ENCODE results near the gene EGR2. TPM values are rescaled to one million over a fixed set of nuclear protein-coding genes. Genes with fewer than 3 reads are reported as not detected.

EGR2 gene
- total RNA-seq, 2 donors from 2014 or later: 14.3 to 116 TPM

DNA sequence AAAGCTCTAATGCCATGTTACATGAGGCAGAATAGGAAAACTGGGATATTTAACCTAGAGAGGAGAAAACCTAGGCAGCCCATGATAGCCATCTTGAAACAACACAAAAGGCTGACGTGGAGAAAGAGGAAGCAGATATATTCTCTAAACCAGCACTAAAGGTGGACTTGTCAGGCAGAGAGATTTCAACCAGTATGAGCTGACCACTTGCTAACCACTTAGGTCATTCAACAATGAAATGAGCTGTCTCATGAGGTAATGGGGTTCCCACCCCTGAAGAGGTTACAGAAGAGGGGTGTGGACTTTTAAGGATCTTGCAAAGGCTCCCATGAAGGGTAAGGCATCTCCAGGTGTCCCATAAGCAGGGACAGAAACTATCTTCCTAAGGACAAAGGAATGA is 26.8 kb upstream of the EGR2 start:
- Mint-ChIP-seq H3K4me3 (peak overlapping the region; percentile 23), H3K36me3 (peaks cover 13% of the 10 kb centered on the region), H3K4me1 (ENCODE audit: low read depth in 2 of 2) (peaks cover 18 to 22% of the 10 kb centered on the region in 2 donors), H3K9me3 (peaks cover 5% of the 10 kb centered on the region), H3K27ac (peak overlapping the region in 1 of 2 donors; percentile 30), H3K27me3 (no peaks in the 10 kb centered on the region)
- ATAC-seq (peak; percentile 65 to 72), DNase-seq (ENCODE audit: low spot score) (no peak)

DNA sequence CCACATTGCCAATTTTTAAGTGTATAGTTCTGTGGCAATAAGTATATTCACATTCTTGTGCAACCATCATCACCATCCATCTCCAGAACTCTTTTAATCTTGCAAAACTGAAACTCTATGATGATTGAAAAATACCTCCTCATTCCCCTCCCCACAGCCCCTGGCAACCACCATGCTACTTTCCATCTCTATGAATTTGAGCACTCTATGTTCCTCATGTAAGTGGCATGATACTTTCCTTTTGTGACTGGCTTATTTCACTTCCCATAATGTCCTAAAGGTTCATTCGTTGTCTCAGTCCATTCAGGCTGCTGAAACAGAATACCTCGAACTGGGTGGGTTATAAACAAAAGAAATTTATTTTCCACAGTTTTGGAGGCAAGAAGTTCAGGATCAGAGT is 23.4 kb upstream of the EGR2 start:
- H3K27me3 Mint-ChIP-seq: peaks cover 0 to 6% of the 10 kb centered on the region in 2 donors
- DNase-seq (ENCODE audit: low spot score) (no peak), ATAC-seq (no peak)
- no peaks in the 10 kb centered on the region for H3K9me3 Mint-ChIP-seq
- H3K4me3 Mint-ChIP-seq: no peak overlapping the region
- peaks cover 12 to 16% of the 10 kb centered on the region in 2 donors for H3K4me1 Mint-ChIP-seq (ENCODE audit: low read depth in 2 of 2)
- H3K36me3 Mint-ChIP-seq: no peaks in the 10 kb centered on the region
- H3K27ac Mint-ChIP-seq: no peak overlapping the region

DNA sequence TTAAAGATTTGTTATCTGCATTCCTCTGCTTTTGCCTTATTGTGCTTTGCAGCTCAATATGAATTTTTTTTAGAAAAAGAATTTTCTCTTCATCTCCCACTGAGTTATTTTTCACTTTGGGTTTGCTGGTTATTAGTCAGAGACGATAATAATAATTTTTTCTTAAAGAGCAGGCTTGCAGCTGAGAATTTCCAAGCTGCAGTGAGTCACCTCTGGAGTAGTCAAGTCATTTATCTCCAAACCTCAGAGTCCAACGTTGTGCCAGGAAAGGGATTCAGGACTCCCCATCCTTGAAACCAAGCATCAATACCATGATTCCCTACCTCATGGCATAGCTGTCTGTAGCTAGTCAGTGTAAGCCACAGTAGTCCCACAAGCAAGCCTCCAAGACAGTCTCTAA is 15.2 kb upstream of the EGR2 start:
- Mint-ChIP-seq H3K36me3 (no peaks in the 10 kb centered on the region), H3K27ac (no peak overlapping the region), H3K4me1 (ENCODE audit: low read depth in 2 of 2) (no peaks in the 10 kb centered on the region), H3K4me3 (no peak overlapping the region), H3K27me3 (peaks cover 5 to 7% of the 10 kb centered on the region in 2 donors), H3K9me3 (no peaks in the 10 kb centered on the region)
- DNase-seq (ENCODE audit: low spot score) (no peak), ATAC-seq (no peak)

DNA sequence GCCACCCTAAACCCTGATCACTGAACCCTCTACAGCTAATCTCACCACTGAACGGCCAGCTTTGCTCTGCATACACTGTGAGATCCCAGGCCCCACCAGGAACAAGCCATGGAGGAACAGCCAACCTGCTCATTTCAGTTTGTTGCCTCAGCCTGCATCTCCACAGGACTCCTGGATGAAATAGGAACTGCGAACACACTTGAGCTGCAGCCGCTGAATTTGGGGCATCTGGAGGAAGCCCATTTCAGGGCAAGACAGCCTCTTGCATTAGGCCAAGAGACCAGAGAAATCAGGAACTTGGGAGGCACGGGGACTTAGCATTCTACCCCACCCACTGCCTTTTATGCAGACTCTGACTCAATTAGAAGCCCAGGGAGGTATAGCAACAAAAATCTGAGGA is 14.5 kb upstream of the EGR2 start:
- ATAC-seq (no peak), DNase-seq (ENCODE audit: low spot score) (no peak)
- Mint-ChIP-seq H3K9me3 (no peaks in the 10 kb centered on the region), H3K27ac (no peak overlapping the region), H3K27me3 (peaks cover 5 to 7% of the 10 kb centered on the region in 2 donors), H3K4me3 (no peak overlapping the region), H3K4me1 (ENCODE audit: low read depth in 2 of 2) (no peaks in the 10 kb centered on the region), H3K36me3 (no peaks in the 10 kb centered on the region)

DNA sequence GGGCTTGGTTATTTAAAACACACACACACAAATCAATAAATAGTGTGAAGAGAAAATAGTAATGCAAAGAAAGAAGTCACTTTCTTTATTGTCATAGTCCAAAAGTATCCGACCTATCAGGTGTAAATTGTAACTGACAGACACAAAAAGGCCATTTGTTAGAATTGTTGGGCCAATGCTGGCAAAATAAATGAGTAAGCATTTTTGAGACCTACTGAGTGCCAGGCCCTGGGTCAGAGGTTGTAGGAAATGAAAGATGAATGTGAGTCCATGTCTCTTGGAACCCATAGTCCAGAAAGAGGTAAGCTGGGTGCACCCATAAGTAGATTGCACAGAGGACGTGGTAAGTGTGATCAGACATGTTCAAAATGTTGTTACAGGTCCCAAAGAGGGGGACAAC is 13.5 kb upstream of the EGR2 start:
- ATAC-seq (no peak), DNase-seq (ENCODE audit: low spot score) (no peak)
- Mint-ChIP-seq H3K4me3 (no peak overlapping the region), H3K36me3 (no peaks in the 10 kb centered on the region), H3K27me3 (peaks cover 5 to 7% of the 10 kb centered on the region in 2 donors), H3K27ac (no peak overlapping the region), H3K4me1 (ENCODE audit: low read depth in 2 of 2) (no peaks in the 10 kb centered on the region), H3K9me3 (no peaks in the 10 kb centered on the region)

DNA sequence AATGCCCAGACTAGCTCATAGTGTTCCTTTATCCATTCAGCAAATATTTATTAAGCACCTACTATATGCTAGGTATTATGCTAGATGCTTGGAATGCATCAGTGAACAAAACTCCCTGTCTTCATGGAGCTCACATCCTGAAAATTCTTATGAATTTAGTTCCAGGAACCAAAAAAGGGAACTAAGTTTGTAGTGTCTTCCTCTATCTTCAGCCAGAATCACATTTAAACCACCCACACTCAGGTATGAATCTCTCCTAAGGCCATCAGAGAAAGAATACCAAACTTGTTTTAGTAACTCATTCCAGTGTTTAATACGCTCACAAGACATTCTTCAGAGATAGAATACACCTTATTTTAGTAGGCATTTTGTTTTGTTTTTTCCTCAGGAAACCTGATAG is 10.1 kb upstream of the EGR2 start:
- no peak for DNase-seq (ENCODE audit: low spot score)
- Mint-ChIP-seq H3K4me3 (no peak overlapping the region), H3K27me3 (peaks cover 0 to 2% of the 10 kb centered on the region in 2 donors), H3K27ac (no peak overlapping the region), H3K9me3 (no peaks in the 10 kb centered on the region), H3K4me1 (ENCODE audit: low read depth in 2 of 2) (no peaks in the 10 kb centered on the region), H3K36me3 (no peaks in the 10 kb centered on the region)
- no peak for ATAC-seq

DNA sequence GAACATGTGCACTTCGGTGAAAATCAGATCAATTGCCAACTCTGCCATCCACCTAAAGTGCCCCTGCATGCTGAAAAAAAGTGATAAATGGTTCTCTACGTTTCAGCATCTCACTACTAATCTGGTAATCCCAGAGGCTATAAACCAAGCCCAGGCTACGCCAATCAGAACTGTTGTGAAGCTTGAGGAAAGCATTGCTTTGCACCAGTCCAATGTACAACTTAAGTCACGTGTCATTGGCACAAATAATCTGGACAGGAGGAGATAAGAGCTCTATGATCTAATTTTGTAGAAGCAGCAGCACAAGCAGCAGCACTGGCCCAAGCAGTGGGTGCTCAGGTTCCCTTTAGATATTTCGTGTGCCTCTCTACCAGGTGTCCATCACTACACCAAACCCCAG is 4.4 kb upstream of the EGR2 start:
- no peak overlapping the region for H3K4me3 Mint-ChIP-seq
- no peaks in the 10 kb centered on the region for H3K9me3 Mint-ChIP-seq
- no peaks in the 10 kb centered on the region for H3K36me3 Mint-ChIP-seq

DNA sequence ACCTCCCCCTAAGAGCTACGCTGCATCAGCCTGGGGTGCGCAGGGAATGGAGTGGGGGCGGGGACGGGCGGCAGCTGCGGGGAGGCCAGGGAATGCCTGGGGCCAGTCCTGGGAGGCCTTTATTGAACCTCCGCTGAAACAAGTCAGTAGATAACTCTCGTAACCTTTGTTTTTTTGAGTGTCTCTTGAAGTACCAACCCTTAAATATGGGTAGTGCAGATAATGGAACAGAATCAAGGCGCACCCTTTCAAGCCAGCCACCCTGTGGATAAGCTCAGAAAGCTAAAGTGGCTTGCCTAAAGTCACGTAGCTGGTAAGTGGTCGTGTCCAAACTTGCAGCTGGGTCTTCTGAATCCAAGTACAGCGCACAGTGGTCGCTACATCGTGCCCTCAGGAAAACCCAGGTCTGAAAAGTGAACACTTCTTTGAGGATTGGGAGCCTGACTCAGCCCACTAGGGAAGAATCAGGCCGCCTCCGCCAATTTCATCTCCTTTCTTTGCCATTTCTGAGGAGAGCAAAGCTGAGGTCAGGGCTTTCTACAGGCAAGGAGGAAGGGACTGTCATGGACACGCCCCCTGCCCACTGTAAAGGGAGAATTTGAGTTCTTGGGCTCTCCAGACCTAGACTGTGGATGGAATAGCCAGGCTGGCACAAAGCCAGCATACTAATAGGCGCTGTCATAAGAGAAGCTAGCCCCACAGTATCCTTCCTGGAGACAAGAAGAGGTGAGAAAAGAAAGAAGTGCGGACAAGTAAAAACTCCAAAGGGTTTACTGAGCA is 3.2 kb upstream of the EGR2 start:
- ATAC-seq (no peak), DNase-seq (ENCODE audit: low spot score) (no peak)
- Mint-ChIP-seq H3K4me1 (ENCODE audit: low read depth in 2 of 2) (peaks cover 27 to 30% of the 10 kb centered on the region in 2 donors), H3K9me3 (no peaks in the 10 kb centered on the region), H3K27me3 (peaks cover 7 to 9% of the 10 kb centered on the region in 2 donors), H3K27ac (no peak overlapping the region), H3K36me3 (peaks cover 3% of the 10 kb centered on the region), H3K4me3 (peak overlapping the region; percentile 10)

More for the DNA sequence above, 4.4 kb upstream of the EGR2 start:
- peaks cover 7 to 9% of the 10 kb centered on the region in 2 donors for H3K27me3 Mint-ChIP-seq
- H3K27ac Mint-ChIP-seq: no peak overlapping the region
- DNase-seq (ENCODE audit: low spot score): no peak
- no peak for ATAC-seq
- peaks cover 21 to 22% of the 10 kb centered on the region in 2 donors for H3K4me1 Mint-ChIP-seq (ENCODE audit: low read depth in 2 of 2)

DNA sequence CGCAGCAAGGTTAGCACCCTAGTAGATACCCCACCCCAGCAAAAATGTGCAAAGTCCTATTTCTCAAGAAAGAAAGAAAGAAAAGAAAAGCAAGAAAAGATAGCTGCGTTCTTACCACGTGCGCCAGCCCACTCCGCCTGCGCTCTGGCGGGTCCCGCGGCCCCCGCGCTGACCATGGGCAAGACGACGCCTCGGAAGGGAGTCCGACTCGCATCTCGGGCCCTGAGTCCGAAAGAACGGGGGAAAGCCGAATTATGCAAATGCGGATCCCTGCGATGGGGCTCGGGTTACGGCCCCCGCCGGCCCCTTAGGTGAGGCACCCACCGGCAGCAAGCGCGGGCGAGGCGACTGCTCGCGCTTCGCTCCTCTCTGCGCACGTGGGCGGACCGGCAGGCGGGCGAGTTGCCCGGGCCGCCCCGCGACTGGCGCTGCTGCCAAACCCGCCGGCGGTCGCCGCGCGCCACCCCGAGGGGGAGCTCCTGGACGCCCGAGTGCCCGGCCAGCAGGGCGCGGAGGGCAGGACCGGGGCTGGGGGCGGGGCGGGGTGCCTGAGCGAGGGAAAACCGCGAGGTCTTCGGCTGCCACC is 2.4 kb upstream of the EGR2 start:
- H3K27ac Mint-ChIP-seq: peak overlapping the region; percentile 96 to 100
- H3K27me3 Mint-ChIP-seq: peaks cover 7 to 9% of the 10 kb centered on the region in 2 donors
- peak overlapping the region; percentile 100 for H3K4me3 Mint-ChIP-seq

DNA sequence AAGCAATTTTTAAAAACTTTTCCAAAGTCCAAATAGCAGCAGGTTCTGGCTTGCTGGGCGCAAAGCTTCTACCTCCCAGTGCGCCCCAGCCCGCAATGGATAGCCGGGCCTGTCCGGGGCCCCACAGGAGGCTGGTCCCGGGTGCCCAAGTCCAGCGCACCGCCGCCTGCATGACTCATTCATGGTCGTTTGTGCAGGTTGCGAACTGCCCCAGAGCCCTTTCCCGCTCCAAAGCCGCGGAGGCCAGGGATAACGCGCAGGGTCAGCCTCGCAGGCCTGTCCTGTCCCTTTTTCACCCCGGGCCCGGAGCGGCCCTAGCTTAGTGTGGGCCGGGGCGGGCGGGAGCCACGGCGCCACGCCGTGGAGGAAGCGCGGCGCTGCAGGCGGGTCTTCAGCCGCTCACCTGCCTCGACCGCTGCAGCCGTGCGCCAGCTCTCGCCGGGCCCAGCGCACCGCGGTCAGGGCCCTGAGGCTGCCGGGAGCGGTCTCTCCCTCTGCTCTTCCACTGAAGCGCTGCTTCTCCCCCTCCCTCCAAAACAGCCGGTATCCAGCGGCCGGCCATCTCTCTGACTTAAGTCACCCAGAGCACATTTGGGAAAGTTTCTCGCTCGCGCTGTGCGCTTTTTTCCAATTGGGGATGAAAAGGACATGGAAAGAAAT is 1.7 kb upstream of the EGR2 start:
- no peaks in the 10 kb centered on the region for H3K9me3 Mint-ChIP-seq
- peak overlapping the region; percentile 100 for H3K4me3 Mint-ChIP-seq
- H3K27ac Mint-ChIP-seq: peak overlapping the region; percentile 96 to 100
- peaks cover 7 to 9% of the 10 kb centered on the region in 2 donors for H3K27me3 Mint-ChIP-seq
- ATAC-seq (peak; percentile 53 to 61), DNase-seq (ENCODE audit: low spot score) (peak; percentile 79)
- peaks cover 6% of the 10 kb centered on the region for H3K36me3 Mint-ChIP-seq
- H3K4me1 Mint-ChIP-seq (ENCODE audit: low read depth in 2 of 2): peaks cover 41 to 44% of the 10 kb centered on the region in 2 donors

More for the DNA sequence above, 2.4 kb upstream of the EGR2 start:
- H3K36me3 Mint-ChIP-seq: peaks cover 6% of the 10 kb centered on the region
- peaks cover 35 to 38% of the 10 kb centered on the region in 2 donors for H3K4me1 Mint-ChIP-seq (ENCODE audit: low read depth in 2 of 2)
- DNase-seq (ENCODE audit: low spot score) (peak; percentile 77), ATAC-seq (peak in 1 of 2 donors; percentile 1)
- H3K9me3 Mint-ChIP-seq: no peaks in the 10 kb centered on the region

DNA sequence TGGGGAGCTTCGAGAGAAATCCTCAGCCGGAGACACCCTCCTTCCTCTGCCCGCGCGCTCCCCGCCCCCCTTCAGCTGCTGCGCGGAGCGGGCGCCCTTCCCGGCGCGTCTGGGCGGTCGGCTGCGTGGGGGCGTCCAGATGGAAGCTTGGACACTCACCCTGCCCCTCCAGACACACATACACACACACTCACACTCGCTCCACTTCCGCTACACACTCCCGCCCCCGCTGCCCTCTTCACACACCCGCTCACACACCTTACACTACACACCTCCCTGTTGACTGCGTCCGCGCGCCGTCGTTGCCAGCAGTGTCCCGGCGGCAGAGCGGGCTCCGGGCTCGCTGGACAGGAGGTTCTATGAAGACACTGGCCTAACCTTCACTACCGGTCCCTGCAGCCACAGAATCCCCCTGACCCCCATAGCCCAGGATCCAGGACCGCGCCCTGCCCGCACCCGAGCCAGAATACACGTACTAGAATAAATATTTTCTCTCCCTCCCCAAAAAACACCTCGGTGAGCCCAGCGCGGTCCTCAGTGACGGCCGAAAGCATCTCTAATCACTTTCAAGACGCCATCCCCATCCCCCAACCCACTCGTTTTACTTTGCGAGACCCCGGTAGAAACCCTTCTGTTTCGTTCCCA is 1.1 kb upstream of the EGR2 start:
- peak; percentile 88 for DNase-seq (ENCODE audit: low spot score)
- Mint-ChIP-seq H3K27me3 (peaks cover 7% of the 10 kb centered on the region in 2 donors), H3K9me3 (no peaks in the 10 kb centered on the region), H3K4me1 (ENCODE audit: low read depth in 2 of 2) (peaks cover 48 to 50% of the 10 kb centered on the region in 2 donors), H3K36me3 (peaks cover 6% of the 10 kb centered on the region), H3K27ac (peak overlapping the region; percentile 96 to 100), H3K4me3 (peak overlapping the region; percentile 100)
- ATAC-seq: peak; percentile 50 to 67

DNA sequence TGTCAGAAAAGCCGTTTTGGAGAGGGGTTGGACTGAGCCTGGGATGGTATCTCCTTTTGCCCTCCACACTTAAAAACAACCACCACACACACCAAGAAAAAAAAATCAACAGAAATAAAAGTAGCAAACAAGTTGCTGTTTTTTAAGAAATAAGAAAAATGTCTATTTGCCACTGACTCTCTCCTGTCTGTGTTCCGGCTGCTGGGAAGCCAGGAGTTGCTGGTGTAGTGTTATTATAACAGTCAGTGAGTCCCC is 163 bp downstream of the EGR2 start:
- ATAC-seq (no peak), DNase-seq (ENCODE audit: low spot score) (no peak)
- H3K4me1 Mint-ChIP-seq (ENCODE audit: low read depth in 2 of 2): peaks cover 60% of the 10 kb centered on the region in 2 donors
- peaks cover 6 to 7% of the 10 kb centered on the region in 2 donors for H3K27me3 Mint-ChIP-seq
- H3K27ac Mint-ChIP-seq: peak overlapping the region; percentile 96 to 100
- peak overlapping the region; percentile 100 for H3K4me3 Mint-ChIP-seq
- peaks cover 6% of the 10 kb centered on the region for H3K36me3 Mint-ChIP-seq
- no peaks in the 10 kb centered on the region for H3K9me3 Mint-ChIP-seq

DNA sequence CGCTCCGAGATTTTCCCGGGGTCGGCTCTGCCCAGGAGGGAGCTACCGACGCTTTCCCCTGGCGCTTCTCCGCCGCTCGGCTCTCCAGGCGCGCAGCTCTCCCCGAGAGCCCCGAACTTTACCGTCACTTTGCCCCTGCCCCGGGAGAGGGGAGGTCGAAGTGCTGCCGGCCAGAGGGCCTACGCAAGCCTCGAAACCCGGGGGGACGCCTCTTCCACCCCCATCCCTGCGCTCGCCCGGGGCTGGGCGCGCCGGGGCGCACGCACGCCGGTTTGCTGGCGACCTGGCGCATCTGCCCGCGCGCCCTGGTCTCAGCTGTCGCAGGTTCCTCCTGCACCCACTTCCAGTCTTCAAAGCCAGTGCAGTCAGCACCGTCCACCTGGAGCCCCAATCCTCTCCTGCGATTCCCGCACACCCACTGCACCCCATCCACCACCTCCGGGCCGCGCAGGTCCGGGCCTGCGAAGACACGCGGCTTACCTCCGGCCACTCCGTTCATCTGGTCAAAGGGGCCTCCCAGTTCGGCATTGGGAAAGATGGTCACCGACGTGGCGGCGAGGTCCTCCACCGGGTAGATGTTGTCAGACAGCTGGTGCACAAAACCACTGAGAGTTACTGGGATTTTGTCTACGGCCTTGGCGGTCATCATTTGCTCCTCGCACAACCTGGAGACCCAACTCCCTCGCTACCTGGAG is 638 bp downstream of the EGR2 start:
- Mint-ChIP-seq H3K9me3 (no peaks in the 10 kb centered on the region), H3K4me1 (ENCODE audit: low read depth in 2 of 2) (peaks cover 63 to 65% of the 10 kb centered on the region in 2 donors), H3K27me3 (peaks cover 2 to 7% of the 10 kb centered on the region in 2 donors), H3K27ac (peak overlapping the region; percentile 96 to 100), H3K4me3 (peak overlapping the region; percentile 100), H3K36me3 (peaks cover 6% of the 10 kb centered on the region)
- peak; percentile 64 for DNase-seq (ENCODE audit: low spot score)
- no peak for ATAC-seq

Data from natural killer cell treated with Interleukin-12 subunit alpha and Interleukin-12 subunit beta and Interleukin-15 and Interleukin-18, amount 100 ng/mL, for 72 hours (primary cell).